HCT116 (cell line): ENCODE data around the gene HOXD13. TPM values are rescaled to one million over a fixed set of nuclear protein-coding genes. Genes with fewer than 3 reads are reported as not detected.

ENCODE experiments used
- ATAC-seq: fragments of 200-7000 bp; cut with Tn5 transposase; 2 replicates; pipeline ENCODE4 v1.9.1; 2020; ENCODE audit warnings: mild to moderate bottlenecking, moderate library complexity
- BruUV-seq: library from RNA; stranded (reverse); fragments of 400-500 nt; replicated peaks from 2 replicates; lab custom pipeline; 2021; lab: Mats Ljungman, UMichigan
- CTCF ChIA-PET: fragments of 300-600 bp; sonication (Branson Sonifier 250); formaldehyde crosslinking; loops from one replicate; lab custom pipeline; 2021; ENCODE audit warnings: antibody characterized with exemption; lab: Charles Lee
- POLR2A ChIA-PET: fragments of 300-600, 350-600 bp; sonication (Branson Sonifier 250); formaldehyde crosslinking; loops from one replicate; lab custom pipeline; 2021; ENCODE audit warnings: antibody characterized with exemption; lab: Charles Lee
- RAD21 ChIA-PET, 2 experiments: fragments of 300-600 bp; sonication (Branson Sonifier 250); formaldehyde crosslinking; loops; one replicate each; lab custom pipeline; 2023; ENCODE audit warnings: low total read pairs in 2 of 2; ENCODE audit not compliant: uncharacterized antibody in 2 of 2, unreplicated experiment in 2 of 2, low non-redundant PET in 1 of 2; lab: Charles Lee
- DNase-seq: peaks from one replicate; pipeline ENCODE4 v3.0.0-alpha.2; 2010; ENCODE audit warnings: low read depth, low spot score
- H2AFZ ChIP-seq: fragments of 200-600 bp; shearing (Covaris generic), sonication (generic); 2 replicates; pipeline ENCODE4 v1.6.1; 2017; ENCODE audit warnings: low read depth, mixed run types, mixed read lengths, antibody characterized with exemption, low read length; ENCODE audit not compliant: poor library complexity, severe bottlenecking
- H3K27ac ChIP-seq: 2 replicates; pipeline ENCODE4 v1.5.1; 2012; ENCODE audit warnings: low read depth, low read length
- H3K27me3 ChIP-seq: fragments of 200-600 bp; sonication (generic); 2 replicates; pipeline ENCODE4 v1.6.1; 2016; ENCODE audit warnings: mixed run types, low read length, mixed read lengths; ENCODE audit not compliant: insufficient read depth
- H3K36me3 ChIP-seq, 2 experiments: fragments of 200-500 bp in 1 of 2; fragments of 200-600 bp in 1 of 2; sonication (Bioruptor generic) in 1 of 2; sonication (generic) in 1 of 2; 2 replicates each; pipeline versions ENCODE4 v1.5.1 to v1.6.1; 2014 to 2016; ENCODE audit warnings: low read length in 2 of 2, inconsistent platforms in 1 of 2, mixed read lengths in 1 of 2, mixed run types in 1 of 2; ENCODE audit not compliant: insufficient read depth in 2 of 2, control insufficient read depth in 1 of 2
- H3K4me1 ChIP-seq, 2 experiments: fragments of 200-600 bp in 1 of 2; sonication (generic) in 1 of 2; 2 replicates each; pipeline versions ENCODE4 v1.5.1 to v1.6.1; 2012 to 2017; ENCODE audit warnings: low read length in 2 of 2, inconsistent platforms in 1 of 2, mild to moderate bottlenecking in 1 of 2, mixed read lengths in 1 of 2, mixed run types in 1 of 2, moderate library complexity in 1 of 2; ENCODE audit not compliant: insufficient read depth in 2 of 2, control insufficient read depth in 1 of 2
- H3K4me2 ChIP-seq: fragments of 200-600 bp; sonication (generic); 2 replicates; pipeline ENCODE4 v1.6.1; 2017; ENCODE audit warnings: mixed run types, low read length, mixed read lengths
- H3K4me3 ChIP-seq, 2 experiments: fragments of 200-600 bp in 1 of 2; sonication (generic) in 1 of 2; replicated peaks in 1 of 2; 2 replicates each; pipeline ENCODE4 v1.5.1; 2011 to 2016; ENCODE audit warnings: low read length in 2 of 2, control low read depth in 1 of 2, low read depth in 1 of 2, mild to moderate bottlenecking in 1 of 2, mixed read lengths in 1 of 2, mixed run types in 1 of 2
- H3K79me2 ChIP-seq: fragments of 200-600 bp; sonication (generic); 2 replicates; pipeline ENCODE4 v1.6.1; 2017; ENCODE audit warnings: mild to moderate bottlenecking, mixed run types, low read length, moderate library complexity, mixed read lengths; ENCODE audit not compliant: insufficient read depth
- H3K9ac ChIP-seq: fragments of 200-600 bp; sonication (generic); 2 replicates; pipeline ENCODE4 v1.6.1; 2016; ENCODE audit warnings: low read length, mixed read lengths
- H3K9me2 ChIP-seq: fragments of 200-600 bp; sonication (generic), shearing (Covaris generic); 2 replicates; pipeline ENCODE4 v1.6.1; 2017; ENCODE audit warnings: mixed run types, mild to moderate bottlenecking, moderate library complexity; ENCODE audit not compliant: insufficient read depth
- H3K9me3 ChIP-seq, 2 experiments: fragments of 200-500 bp in 1 of 2; fragments of 200-600 bp in 1 of 2; sonication (Bioruptor generic) in 1 of 2; sonication (generic) in 1 of 2; 2 replicates each; pipeline ENCODE4 v1.6.1; 2014 to 2017; ENCODE audit warnings: low read length in 2 of 2, mixed read lengths in 2 of 2, inconsistent platforms in 1 of 2, low read depth in 1 of 2, mild to moderate bottlenecking in 1 of 2, mixed run types in 1 of 2, moderate library complexity in 1 of 2; ENCODE audit not compliant: control insufficient read depth in 1 of 2, insufficient read depth in 1 of 2
- H4K20me1 ChIP-seq: fragments of 200-600 bp; sonication (generic), shearing (Covaris generic); 2 replicates; pipeline ENCODE4 v1.6.1; 2017; ENCODE audit warnings: mixed run types, mild to moderate bottlenecking, moderate library complexity; ENCODE audit not compliant: insufficient read depth
- CEBPB ChIP-seq: IDR thresholded peaks from 2 replicates; pipeline ENCODE4 v1.6.1; 2012; ENCODE audit warnings: low read depth
- EGR1 ChIP-seq: IDR thresholded peaks from 2 replicates; pipeline ENCODE4 v1.6.1; 2012; ENCODE audit warnings: low read depth
- ELF1 ChIP-seq: IDR thresholded peaks from 2 replicates; pipeline ENCODE4 v1.6.1; 2012; ENCODE audit warnings: low read depth, borderline replicate concordance
- JUND ChIP-seq: IDR thresholded peaks from 2 replicates; pipeline ENCODE4 v1.6.1; 2012
- POLR2A ChIP-seq: IDR thresholded peaks from 2 replicates; pipeline ENCODE4 v1.7.0; 2011; ENCODE audit warnings: borderline replicate concordance; ENCODE audit not compliant: insufficient read depth, insufficient read length; ENCODE audit errors: extremely low read depth
- POLR2AphosphoS5 ChIP-seq: IDR thresholded peaks from 2 replicates; pipeline ENCODE4 v1.6.1; 2011; ENCODE audit warnings: mild to moderate bottlenecking, low read depth, low read length, moderate library complexity
- REST ChIP-seq: IDR thresholded peaks from 2 replicates; pipeline ENCODE4 v1.6.1; 2012; ENCODE audit warnings: low read depth
- SRF ChIP-seq: IDR thresholded peaks from 2 replicates; pipeline ENCODE4 v1.6.1; 2012; ENCODE audit warnings: low read depth
- TCF7L2 ChIP-seq: IDR thresholded peaks from 2 replicates; pipeline ENCODE4 v1.7.0; 2011; ENCODE audit warnings: borderline replicate concordance, inconsistent platforms; ENCODE audit not compliant: insufficient read depth, insufficient read length; ENCODE audit errors: extremely low read depth
- YY1 ChIP-seq: IDR thresholded peaks from 2 replicates; pipeline ENCODE4 v1.6.1; 2011; ENCODE audit warnings: low read length, low read depth, moderate library complexity, mild to moderate bottlenecking; ENCODE audit not compliant: insufficient replicate concordance; ENCODE audit errors: extremely low read depth
- ZFX ChIP-seq: fragments of 450-650 bp; IDR thresholded peaks from 2 replicates; pipeline ENCODE4 v1.6.1; 2017
- intact Hi-C: fragments of 100-400 bp; cut with micrococcal nuclease; formaldehyde crosslinking; loops from 2 replicates; pipeline ENCODE4 v1.10.0; 2022
- total RNA-seq: library from RNA; stranded (reverse); gene quantifications from one replicate; pipeline ENCODE4 v1.2.1, GENCODE V29; 2021; ENCODE audit not compliant: unreplicated experiment
- TF ChIP-seq, protein P1 (sequence below): IDR thresholded peaks from 2 replicates; pipeline ENCODE4 v1.6.1; 2012

The HOXD13 gene
- total RNA-seq, 1 experiment from 2014 or later = not detected

DNA sequence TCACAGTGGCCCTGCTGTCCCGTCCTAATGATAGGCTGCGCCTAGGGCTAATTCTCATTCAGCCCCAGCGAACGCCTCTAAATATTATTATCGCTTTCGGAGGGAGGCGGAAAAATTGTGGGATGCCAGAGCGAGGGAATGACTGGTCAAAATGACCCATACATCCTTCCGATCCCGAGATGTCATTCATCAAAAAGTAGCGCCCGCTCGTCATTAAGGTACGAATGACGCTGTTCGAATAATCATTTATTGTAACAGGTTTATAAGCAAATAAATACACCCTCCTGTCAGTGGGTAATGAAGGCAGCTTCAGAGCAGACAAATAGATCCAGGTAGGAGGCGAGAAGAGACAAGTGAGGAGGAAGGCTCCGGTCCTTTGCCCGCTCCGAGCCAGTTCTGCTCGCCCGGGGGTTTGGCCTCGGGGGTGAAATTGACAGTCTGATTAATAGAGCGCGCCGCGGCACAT is 8.7 kb upstream of the HOXD13 start, which contains the start of gene EVX2:
EVX2 (minus strand) TSS at position 167 of the 466 bp plus-strand sequence. CDS start 186 bp downstream, outside the sequence.
- RAD21 ChIA-PET = no interaction called here
- Histone ChIP-seq H3K27me3 (no peaks in the 10 kb centered on the region), H3K79me2 (no peaks in the 10 kb centered on the region), H2AFZ (no peak within 1 kb of the TSS), H3K4me2 (no peak within 1 kb of the TSS), H3K9me2 (no peaks in the 10 kb centered on the region), H3K4me1 (no peaks in the 10 kb centered on the region), H3K9ac (no peak within 1 kb of the TSS), H3K36me3 (no peaks in the 10 kb centered on the region), H3K4me3 (no peak within 1 kb of the TSS), H4K20me1 (no peaks in the 10 kb centered on the region), H3K9me3 (no peaks in the 10 kb centered on the region; a peak in 1 of 4 replicates), H3K27ac (no peak within 1 kb of the TSS)
- TF ChIP-seq TCF7L2 (no peak), ELF1 (no peak), YY1 (no peak), CEBPB (no peak), REST (no peak), POLR2AphosphoS5 (no peak), SRF (no peak), JUND (no peak), POLR2A (no peak), EGR1 (no peak), ZFX (no peak)
- TF ChIP-seq, protein P1, sequence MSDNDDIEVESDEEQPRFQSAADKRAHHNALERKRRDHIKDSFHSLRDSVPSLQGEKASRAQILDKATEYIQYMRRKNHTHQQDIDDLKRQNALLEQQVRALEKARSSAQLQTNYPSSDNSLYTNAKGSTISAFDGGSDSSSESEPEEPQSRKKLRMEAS = no peak
- CTCF ChIA-PET = no interaction called here
- intact Hi-C loops = loop anchor here (5.0 kb wide), 1 partner anchor 1387 kb away; no protein-coding TSS in a partner anchor
- no peak for ATAC-seq
- POLR2A ChIA-PET = no interaction called here
- DNase-seq = no peak
- BruUV-seq = no TSS peak
